HG03064 (cell line): ENCODE results near the gene ORC4.

ENCODE experiments used
- ATAC-seq: cut with Tn5 transposase; IDR thresholded peaks from one replicate; pipeline ENCODE4 v1.9.1; 2021; ENCODE audit warnings: low read depth; ENCODE audit not compliant: unreplicated experiment

ORC4 gene

GRCh38 chr2:147939313-147939712 is 81.2 kb downstream of the ORC4 start:
- no peak for ATAC-seq

- ATAC-seq = no peak
Measured at GRCh38 chr2:147937744-147938349, 82.7 kb downstream of the ORC4 start.

- no peak for ATAC-seq
Measured at GRCh38 chr2:147934881-147935620, 85.5 kb downstream of the ORC4 start.

GRCh38 chr2:147933931-147934330 is 86.6 kb downstream of the ORC4 start:
- ATAC-seq = no peak

GRCh38 chr2:147927053-147927588 is 93.4 kb downstream of the ORC4 start:
- ATAC-seq = no peak

- no peak for ATAC-seq
Measured at GRCh38 chr2:147925886-147926285, 94.7 kb downstream of the ORC4 start.

- no peak for ATAC-seq
Measured at GRCh38 chr2:147924647-147925046, 95.9 kb downstream of the ORC4 start.

- ATAC-seq = no peak
Measured at GRCh38 chr2:147923846-147924245, 96.7 kb downstream of the ORC4 start.

GRCh38 chr2:147917161-147917560 is 103.4 kb downstream of the ORC4 start:
- ATAC-seq = no peak

GRCh38 chr2:147916723-147917122 is 103.8 kb downstream of the ORC4 start:
- no peak for ATAC-seq

GRCh38 chr2:147916067-147916466 is 104.5 kb downstream of the ORC4 start:
- ATAC-seq = no peak

- ATAC-seq = no peak
Measured at GRCh38 chr2:147913701-147914480, 106.6 kb downstream of the ORC4 start.

GRCh38 chr2:147910990-147911473 is 109.5 kb downstream of the ORC4 start:
- no peak for ATAC-seq

GRCh38 chr2:147909178-147909577 is 111.4 kb downstream of the ORC4 start:
- no peak for ATAC-seq

- ATAC-seq = no peak
Measured at GRCh38 chr2:147904051-147904450, 116.5 kb downstream of the ORC4 start.

GRCh38 chr2:147888680-147889079 is 131.9 kb downstream of the ORC4 start:
- ATAC-seq = no peak

- ATAC-seq = no peak
Measured at GRCh38 chr2:147886136-147886535, 134.4 kb downstream of the ORC4 start.

- ATAC-seq = no peak
Measured at GRCh38 chr2:147884830-147885229, 135.7 kb downstream of the ORC4 start.

GRCh38 chr2:147882631-147883030 is 137.9 kb downstream of the ORC4 start:
- no peak for ATAC-seq
